Duodenal mucosa (tissue), 2 donors: ENCODE data around the gene MYEF2.

Source experiments
- H3K27ac ChIP-seq: one replicate; pipeline ENCODE4 v1.7.0; 2013; ENCODE audit warnings: low read depth, low read length
- H3K27me3 ChIP-seq, 2 donors: one replicate each; pipeline ENCODE4 v1.7.0; 2013; ENCODE audit warnings: low read length in 2 of 2, control low read depth in 1 of 2; ENCODE audit not compliant: insufficient read depth in 2 of 2, control insufficient read depth in 1 of 2
- H3K36me3 ChIP-seq, 2 donors: one replicate each; pipeline ENCODE4 v1.7.0; 2013; ENCODE audit warnings: low read length in 2 of 2, control low read depth in 1 of 2; ENCODE audit not compliant: insufficient read depth in 2 of 2, control insufficient read depth in 1 of 2
- H3K4me1 ChIP-seq, 2 donors: one replicate each; pipeline ENCODE4 v1.7.0; 2013; ENCODE audit warnings: low read length in 2 of 2, control low read depth in 1 of 2; ENCODE audit not compliant: insufficient read depth in 2 of 2, control insufficient read depth in 1 of 2
- H3K4me3 ChIP-seq, 2 donors: one replicate each; pipeline ENCODE4 v1.7.0; 2013; ENCODE audit warnings: low read length in 2 of 2, low read depth in 1 of 2
- H3K9ac ChIP-seq, 2 donors: one replicate each; pipeline ENCODE4 v1.7.0; 2013; ENCODE audit warnings: low read length in 2 of 2, low read depth in 1 of 2
- H3K9me3 ChIP-seq, 2 donors: one replicate each; pipeline ENCODE4 v1.7.0; 2013; ENCODE audit warnings: low read length in 2 of 2, control low read depth in 1 of 2; ENCODE audit not compliant: control insufficient read depth in 1 of 2

The MYEF2 gene

GRCh38 chr15:48177766-48178647 lies at the start of gene MYEF2:
Gene MYEF2 (minus strand): TSS chr15:48178295. CDS start chr15:48178237, 58 bp downstream.
- H3K27me3 ChIP-seq, result peaks cover 0 to 4% of the 10 kb centered on the region in 2 donors

GRCh38 chr15:48225771-48226170 lies 47.7 kb upstream of the MYEF2 start:
- H3K27ac ChIP-seq, result no peak overlapping the region
- H3K9ac ChIP-seq, result no peak overlapping the region
- no peaks in the 10 kb centered on the region for H3K36me3 ChIP-seq
- H3K9me3 ChIP-seq, result no peaks in the 10 kb centered on the region
- H3K4me3 ChIP-seq, result no peak overlapping the region
- H3K4me1 ChIP-seq, result no peaks in the 10 kb centered on the region
- H3K27me3 ChIP-seq, result no peaks in the 10 kb centered on the region

More at GRCh38 chr15:48177766-48178647, at the start of gene MYEF2:
- H3K36me3 ChIP-seq, result no peaks in the 10 kb centered on the region
- H3K4me1 ChIP-seq, result peaks cover 0 to 10% of the 10 kb centered on the region in 2 donors
- peak within 1 kb of the TSS in 1 of 2 donors; percentile 27 for H3K9ac ChIP-seq
- H3K9me3 ChIP-seq, result no peaks in the 10 kb centered on the region
- no peak within 1 kb of the TSS for H3K27ac ChIP-seq
- peak within 1 kb of the TSS; percentile 57 to 72 for H3K4me3 ChIP-seq

- no peak overlapping the region for H3K9ac ChIP-seq
- H3K27me3 ChIP-seq, result no peaks in the 10 kb centered on the region
- H3K4me3 ChIP-seq, result no peak overlapping the region
- no peaks in the 10 kb centered on the region for H3K36me3 ChIP-seq
- H3K27ac ChIP-seq, result no peak overlapping the region
- no peaks in the 10 kb centered on the region for H3K4me1 ChIP-seq
- no peaks in the 10 kb centered on the region for H3K9me3 ChIP-seq
Observed at GRCh38 chr15:48222627-48223026, 44.5 kb upstream of the MYEF2 start.

- no peaks in the 10 kb centered on the region for H3K9me3 ChIP-seq
- no peaks in the 10 kb centered on the region for H3K27me3 ChIP-seq
- no peak overlapping the region for H3K27ac ChIP-seq
- H3K36me3 ChIP-seq, result no peaks in the 10 kb centered on the region
- no peaks in the 10 kb centered on the region for H3K4me1 ChIP-seq
- no peak overlapping the region for H3K4me3 ChIP-seq
- no peak overlapping the region for H3K9ac ChIP-seq
Observed at GRCh38 chr15:48221885-48222284, 43.8 kb upstream of the MYEF2 start.

- Histone ChIP-seq H3K4me1 (no peaks in the 10 kb centered on the region), H3K27me3 (no peaks in the 10 kb centered on the region), H3K9me3 (no peaks in the 10 kb centered on the region), H3K27ac (no peak overlapping the region), H3K9ac (no peak overlapping the region), H3K36me3 (no peaks in the 10 kb centered on the region), H3K4me3 (no peak overlapping the region)
Observed at GRCh38 chr15:48221261-48221660, 43.2 kb upstream of the MYEF2 start.

- H3K9ac ChIP-seq, result no peak within 1 kb of the TSS
- H3K27me3 ChIP-seq, result no peaks in the 10 kb centered on the region
- H3K4me1 ChIP-seq, result no peaks in the 10 kb centered on the region
- no peak within 1 kb of the TSS for H3K4me3 ChIP-seq
- H3K36me3 ChIP-seq, result no peaks in the 10 kb centered on the region
- H3K27ac ChIP-seq, result no peak within 1 kb of the TSS
- no peaks in the 10 kb centered on the region for H3K9me3 ChIP-seq
Observed at GRCh38 chr15:48205981-48206380, 27.9 kb upstream of the MYEF2 start, which contains the start of gene SLC12A1. Gene SLC12A1 (plus strand): TSS chr15:48206302. CDS start chr15:48207720, 1,418 bp downstream.

GRCh38 chr15:48202068-48202467 lies 24.0 kb upstream of the MYEF2 start:
- no peaks in the 10 kb centered on the region for H3K27me3 ChIP-seq
- no peaks in the 10 kb centered on the region for H3K36me3 ChIP-seq
- no peak overlapping the region for H3K9ac ChIP-seq
- H3K4me3 ChIP-seq, result no peak overlapping the region
- no peak overlapping the region for H3K27ac ChIP-seq
- no peaks in the 10 kb centered on the region for H3K9me3 ChIP-seq
- no peaks in the 10 kb centered on the region for H3K4me1 ChIP-seq

GRCh38 chr15:48191574-48192225 lies 13.6 kb upstream of the MYEF2 start, which contains the start of gene CTXN2:
Gene CTXN2 (plus strand): TSS chr15:48191665. CDS start chr15:48201301, 9,636 bp downstream.
- Histone ChIP-seq H3K4me3 (peak within 1 kb of the TSS; percentile 20 to 26), H3K27ac (no peak within 1 kb of the TSS), H3K36me3 (no peaks in the 10 kb centered on the region), H3K9ac (no peak within 1 kb of the TSS), H3K27me3 (peaks cover 0 to 2% of the 10 kb centered on the region in 2 donors), H3K9me3 (no peaks in the 10 kb centered on the region), H3K4me1 (peaks cover 4 to 5% of the 10 kb centered on the region in 2 donors)

- Histone ChIP-seq H3K4me3 (peak overlapping the region; percentile 20 to 26), H3K9ac (no peak overlapping the region), H3K9me3 (no peaks in the 10 kb centered on the region)
Observed at GRCh38 chr15:48190932-48191573, 13.0 kb upstream of the MYEF2 start.

GRCh38 chr15:48186271-48186670 lies 8.2 kb upstream of the MYEF2 start:
- H3K9me3 ChIP-seq, result no peaks in the 10 kb centered on the region
- no peak overlapping the region for H3K9ac ChIP-seq
- H3K4me3 ChIP-seq, result no peak overlapping the region

More at GRCh38 chr15:48190932-48191573, 13.0 kb upstream of the MYEF2 start:
- H3K36me3 ChIP-seq, result no peaks in the 10 kb centered on the region
- H3K4me1 ChIP-seq, result peaks cover 4 to 5% of the 10 kb centered on the region in 2 donors
- H3K27ac ChIP-seq, result no peak overlapping the region
- peaks cover 0 to 2% of the 10 kb centered on the region in 2 donors for H3K27me3 ChIP-seq

More at GRCh38 chr15:48186271-48186670, 8.2 kb upstream of the MYEF2 start:
- H3K27ac ChIP-seq, result no peak overlapping the region
- no peaks in the 10 kb centered on the region for H3K36me3 ChIP-seq
- H3K4me1 ChIP-seq, result peaks cover 3 to 4% of the 10 kb centered on the region in 2 donors
- peaks cover 0 to 4% of the 10 kb centered on the region in 2 donors for H3K27me3 ChIP-seq
